Anterior cingulate cortex (tissue), 58 donors: Measurements from ENCODE around the gene FAR1.
"Not testable (repeated sequence)": the region's sequence is repeated elsewhere in the genome, so short reads cannot be mapped to it uniquely, and the experiment has no call there.

Source experiments
- DNase-seq, 58 donors: peaks; one replicate each; lab custom pipeline; 2025; lab: John Stamatoyannopoulos, UW

FAR1 gene

DNA sequence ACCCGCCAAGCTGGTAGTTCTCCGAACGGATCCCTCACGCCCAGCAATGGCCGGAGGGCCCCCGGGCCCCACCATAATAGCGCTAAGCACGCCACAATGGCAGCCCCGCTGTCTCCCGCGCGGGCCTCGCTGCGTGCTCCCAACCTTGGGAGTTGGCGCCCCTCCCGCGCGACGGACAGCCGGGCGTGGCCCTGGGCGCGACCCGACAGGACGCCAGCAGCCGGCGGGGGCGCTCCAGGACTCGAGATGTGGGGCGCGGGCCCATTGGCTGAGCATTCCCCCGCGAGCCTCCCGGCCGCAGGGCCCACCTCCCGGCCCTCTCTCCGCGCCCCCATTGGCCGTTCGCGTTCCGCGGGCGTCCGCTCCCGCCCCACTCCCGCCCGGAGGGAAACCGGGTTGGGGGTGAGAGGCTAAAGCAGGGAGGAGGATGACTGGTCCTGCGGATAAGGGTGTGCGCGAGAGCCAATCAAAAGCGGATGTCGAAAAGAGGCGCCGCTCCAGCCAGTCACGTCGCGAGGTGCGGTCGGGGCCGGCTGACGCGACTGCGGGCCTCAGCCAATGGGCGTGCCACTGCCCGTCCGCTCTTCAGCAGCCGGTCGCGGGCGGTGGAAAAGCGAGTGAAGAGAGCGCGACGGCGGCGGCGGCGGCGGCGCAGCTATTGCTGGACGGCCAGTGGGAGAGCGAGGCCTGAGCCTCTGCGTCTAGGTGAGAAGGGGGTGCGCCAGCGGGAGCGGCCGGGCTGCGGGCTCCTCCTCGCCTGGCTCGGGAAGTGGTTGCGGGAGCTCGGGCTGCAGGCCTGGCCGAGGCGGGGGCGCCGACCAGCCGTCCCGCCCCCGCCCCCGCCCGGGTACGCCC lies at the start of gene FAR1:
Gene FAR1, plus strand, starts transcription at position 567 of the 855 bp plus-strand sequence. CDS start 26,098 bp downstream, outside the sequence.
- peak; percentile 77 to 100 (median 99) for DNase-seq

DNA sequence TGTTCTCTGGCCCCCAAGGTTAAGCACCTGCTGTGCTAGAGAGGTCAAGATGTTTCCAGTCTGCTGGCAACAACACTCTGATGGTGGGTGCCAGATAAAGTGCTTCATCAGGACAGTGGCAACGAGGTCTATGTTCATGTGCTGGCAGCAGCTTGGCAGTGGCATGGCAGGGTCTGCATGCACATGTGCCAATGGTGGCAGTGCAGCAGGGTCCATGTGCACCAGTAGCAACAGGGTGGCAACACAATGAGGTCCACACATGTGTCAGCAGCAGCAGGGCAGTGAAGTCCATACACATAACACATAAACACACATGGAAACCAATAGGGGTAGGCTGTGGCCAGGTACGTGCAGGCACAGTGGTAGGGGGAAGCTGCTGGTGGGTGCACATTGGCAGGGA lies 48.4 kb upstream of the FAR1 start:
- no peak for DNase-seq

DNA sequence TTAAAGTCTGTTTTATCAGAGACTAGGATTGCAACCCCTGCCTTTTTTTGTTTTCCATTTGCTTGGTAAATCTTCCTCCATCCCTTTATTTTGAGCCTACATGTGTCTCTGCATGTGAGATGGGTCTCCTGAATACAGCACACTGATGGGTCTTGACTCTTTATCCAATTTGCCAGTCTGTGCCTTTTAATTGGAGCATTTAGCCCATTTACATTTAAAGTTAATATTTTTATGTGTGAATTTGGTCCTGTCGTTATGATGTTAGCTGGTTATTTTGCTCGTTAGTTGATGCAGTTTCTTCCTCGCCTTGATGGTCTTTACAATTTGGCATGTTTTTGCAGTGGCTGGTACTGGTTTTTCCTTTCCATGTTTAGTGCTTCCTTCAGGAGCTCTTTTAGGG lies 41.6 kb upstream of the FAR1 start:
- DNase-seq, result not testable (repeated sequence)

GRCh38 chr11:13628634-13629033 lies 39.8 kb upstream of the FAR1 start:
- not testable (repeated sequence) for DNase-seq

DNA sequence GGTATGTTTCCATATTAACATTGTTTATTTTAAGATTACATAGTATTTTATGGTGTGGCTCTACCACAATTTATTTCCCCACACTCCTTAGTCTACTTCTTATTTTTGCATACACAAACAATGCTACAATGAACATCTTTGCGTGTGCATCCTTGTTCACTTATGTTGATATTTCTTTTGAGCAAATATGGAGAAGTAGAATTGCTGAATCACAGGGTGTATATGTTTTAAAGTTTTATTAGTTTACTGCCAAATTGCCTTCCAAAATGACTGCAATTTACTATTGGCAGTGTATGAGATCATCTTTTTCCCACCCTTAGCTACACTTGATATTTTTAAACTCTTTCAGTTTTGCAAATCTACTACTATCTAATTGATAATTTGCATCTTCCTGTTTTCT lies 38.7 kb upstream of the FAR1 start:
- no peak for DNase-seq

DNA sequence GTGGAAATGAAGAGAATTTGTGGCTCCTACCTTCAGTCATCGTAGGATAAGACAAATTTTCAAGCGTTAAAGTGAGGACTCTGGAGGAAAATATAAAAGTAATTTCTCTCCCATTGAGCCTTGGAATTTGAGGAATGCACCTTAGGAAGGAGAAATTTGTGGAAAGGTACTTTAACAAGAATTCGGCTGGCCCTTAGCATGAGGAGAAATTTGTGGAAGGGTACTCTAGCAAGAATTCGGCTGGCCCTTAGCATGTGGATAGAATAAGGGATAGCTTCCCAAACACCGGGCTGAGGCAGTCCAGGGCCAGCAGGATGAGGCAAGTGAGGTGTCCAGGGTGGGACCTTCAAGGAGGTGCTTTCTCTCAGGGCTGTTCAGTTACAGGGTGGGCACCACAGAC lies 33.2 kb upstream of the FAR1 start:
- DNase-seq, result no peak

DNA sequence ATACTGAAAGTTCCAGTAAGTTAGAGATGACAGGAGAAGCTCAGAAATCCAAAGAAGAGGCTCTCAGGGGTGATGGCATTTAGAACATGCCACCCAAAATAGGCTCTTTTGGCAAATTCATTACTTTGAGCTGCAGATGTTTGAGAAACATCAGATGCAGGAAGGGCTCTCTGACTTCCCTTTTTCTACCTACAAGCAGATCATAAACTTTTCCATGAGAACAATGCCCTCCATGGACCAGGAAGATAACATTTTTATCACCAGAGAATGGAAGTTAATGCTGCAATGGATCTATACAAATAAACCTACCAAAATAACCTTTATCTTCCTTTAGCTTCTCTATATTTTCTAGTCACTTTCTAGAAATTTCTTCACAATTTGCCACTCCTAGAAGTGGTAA lies 32.7 kb upstream of the FAR1 start:
- no peak for DNase-seq

DNA sequence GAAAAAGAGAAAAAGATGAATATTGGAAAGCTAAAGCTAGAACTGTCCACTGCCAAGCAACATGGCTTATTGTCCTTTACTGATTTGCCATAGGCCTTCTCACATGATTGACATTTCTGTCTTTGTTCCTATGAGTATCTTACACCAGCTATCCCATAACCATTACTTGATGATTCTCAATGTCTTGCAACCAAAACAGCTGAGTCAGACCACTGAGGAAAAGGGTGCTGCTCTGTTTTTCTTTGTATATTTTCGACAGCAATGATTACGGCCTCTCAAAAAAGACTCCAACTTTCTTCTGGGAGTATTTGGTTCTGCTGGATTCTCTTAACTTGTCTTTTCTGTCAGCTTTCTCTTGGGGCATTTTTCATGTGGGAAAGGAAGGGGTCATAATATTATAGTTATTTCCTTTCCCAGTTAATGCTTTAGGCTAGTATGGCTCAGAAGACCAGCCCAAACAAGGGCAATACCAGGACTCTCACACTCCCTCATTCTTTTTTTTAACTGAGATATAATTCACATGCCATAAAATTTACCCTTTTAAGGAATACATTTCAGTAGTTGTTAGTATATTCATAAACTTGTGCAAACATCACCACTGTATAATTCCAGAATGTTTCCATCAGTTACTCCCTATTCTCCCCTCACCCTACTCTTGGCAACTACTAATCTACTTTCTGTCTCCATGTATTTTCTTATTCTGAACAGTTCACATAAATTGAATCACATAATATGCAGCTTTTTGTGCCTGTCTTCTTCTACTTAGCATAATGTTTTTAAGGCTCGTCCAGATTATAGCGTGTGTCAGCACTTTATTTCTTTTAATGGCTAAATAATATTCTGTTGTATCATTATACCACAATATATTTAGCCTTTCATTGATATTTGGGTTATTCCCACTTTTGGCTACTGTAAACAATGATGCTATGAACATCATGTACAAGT lies 31.1 kb upstream of the FAR1 start:
- DNase-seq, result no peak

GRCh38 chr11:13638422-13638821 lies 30.0 kb upstream of the FAR1 start:
- DNase-seq, result no peak

GRCh38 chr11:13644997-13645687 lies 23.3 kb upstream of the FAR1 start:
- DNase-seq, result no peak

DNA sequence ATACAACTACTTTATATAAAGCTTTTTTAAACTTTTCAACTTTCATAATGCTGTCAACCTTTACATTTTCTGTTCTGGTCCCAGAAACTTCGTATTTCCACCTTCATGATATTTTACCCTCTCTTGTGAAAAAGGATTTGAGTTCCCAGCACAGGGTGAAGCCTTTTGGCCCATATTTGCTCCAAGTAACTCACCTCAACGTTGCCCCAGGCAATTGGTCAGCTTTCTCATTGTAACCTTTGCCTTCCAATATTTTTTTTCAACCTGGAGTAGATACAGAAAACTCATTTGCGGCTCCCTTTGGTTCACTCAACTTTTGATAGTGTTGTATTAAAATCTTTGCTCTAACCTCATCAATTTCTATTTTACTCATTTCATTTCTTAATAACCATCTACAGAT lies 21.1 kb upstream of the FAR1 start:
- no peak for DNase-seq

- DNase-seq, result no peak
Measured at GRCh38 chr11:13649619-13650018, 18.8 kb upstream of the FAR1 start.

- DNase-seq, result not testable (repeated sequence)
Measured at GRCh38 chr11:13651515-13651914, 17.0 kb upstream of the FAR1 start.

DNA sequence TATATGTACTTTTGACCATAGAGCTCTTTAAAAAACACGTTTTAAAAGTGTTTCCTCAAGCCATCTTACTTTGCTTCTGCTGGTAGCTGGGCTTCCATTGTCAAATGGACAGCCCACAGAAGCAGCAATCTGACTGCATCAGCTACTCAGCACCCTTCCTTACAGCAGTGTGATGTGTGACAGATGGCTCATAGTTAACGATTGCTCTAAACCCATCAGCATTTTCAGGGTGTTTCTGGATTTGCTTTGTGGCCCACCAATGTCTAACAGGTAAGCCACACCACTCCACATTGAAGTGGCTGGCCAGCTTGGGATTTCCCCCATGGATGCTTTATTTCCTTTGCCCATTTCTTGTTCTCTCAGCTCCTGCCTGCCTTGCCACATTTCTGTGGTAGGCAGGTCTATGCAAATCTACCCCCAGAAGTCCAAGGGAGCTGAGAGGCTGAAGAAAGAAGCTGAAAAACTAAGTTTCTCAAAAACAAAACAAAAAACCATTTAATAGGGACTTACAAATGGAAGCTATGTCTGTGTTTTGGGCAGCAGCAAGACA lies 7.3 kb upstream of the FAR1 start:
- no peak for DNase-seq

- no peak for DNase-seq
Measured at GRCh38 chr11:13663631-13664071, 4.8 kb upstream of the FAR1 start.

GRCh38 chr11:13664351-13664750 lies 4.1 kb upstream of the FAR1 start:
- no peak for DNase-seq

DNA sequence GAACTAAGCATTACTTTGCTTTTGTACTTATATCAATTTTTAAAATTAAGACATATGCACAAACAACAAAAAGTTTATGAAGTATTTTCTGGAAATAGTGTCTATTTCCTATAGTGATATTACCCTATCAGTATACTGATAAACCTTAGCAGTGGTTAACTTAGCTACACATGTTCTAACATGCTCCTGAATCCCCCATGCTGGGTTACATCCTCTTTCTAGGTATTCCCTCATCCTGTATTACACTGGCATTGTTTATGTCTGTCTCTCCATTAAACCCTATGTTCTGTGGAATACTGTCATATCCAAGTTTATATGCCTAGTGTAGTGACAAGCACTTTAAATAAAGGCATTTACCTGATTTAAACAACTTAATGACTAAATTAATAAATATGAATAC lies 1.8 kb upstream of the FAR1 start:
- DNase-seq, result no peak

- peak in 16 of 58 donors; percentile 2 to 39 (median 6) for DNase-seq
Measured at GRCh38 chr11:13667245-13667644, 1.2 kb upstream of the FAR1 start.

- DNase-seq, result no peak
Measured at GRCh38 chr11:13667795-13668101, 720 bp upstream of the FAR1 start.

DNA sequence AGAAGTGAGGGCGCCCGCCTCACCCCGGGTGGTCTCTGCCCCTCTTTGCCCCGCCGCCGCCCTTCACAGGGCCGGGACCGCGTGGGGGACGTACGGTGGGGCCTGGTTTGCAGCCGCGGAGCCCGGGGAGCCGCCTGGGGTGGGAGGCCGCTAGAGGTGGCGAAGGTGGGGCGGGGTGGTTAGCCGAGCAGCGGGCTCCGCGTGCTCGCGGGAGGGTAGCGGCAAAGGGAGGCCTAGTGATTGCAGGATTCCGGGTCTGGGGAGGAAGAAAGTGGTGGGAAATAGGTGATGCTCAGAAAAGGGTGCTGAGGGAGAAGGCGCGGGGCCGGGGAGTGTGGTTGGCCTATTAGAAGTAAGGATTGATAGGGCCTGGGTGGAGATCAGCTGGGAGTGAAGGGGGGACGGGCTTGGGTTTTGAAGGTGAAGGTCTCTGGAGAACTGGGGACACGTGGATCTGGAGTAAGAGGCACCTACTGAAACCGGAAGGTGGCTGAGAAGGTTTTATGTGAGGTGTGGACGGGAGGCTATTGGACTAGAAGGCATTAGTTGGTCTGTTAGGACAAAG lies 571 bp downstream of the FAR1 start:
- DNase-seq, result peak in 27 of 58 donors; percentile 12 to 82 (median 45)
